Measurements from ENCODE around the gene RELL1. TPM values are rescaled to one million over a fixed set of nuclear protein-coding genes. Genes with fewer than 3 reads are reported as not detected.

The RELL1 gene
- polyA plus RNA-seq, 12 donors = 12.4 to 17.8 (median 14.8) TPM; not detected in 1

Other genes starting within 250 kb of the RELL1 start
- gene PGM2, start 140.3 kb upstream of the RELL1 start, polyA plus RNA-seq (ENCODE audit: insufficient read length in 12 of 12) = 10 to 100 TPM in 8 of 12 donors, 1 to 10 TPM in 3, not detected in 1; 9.4 to 34.8 (median 12.8) TPM
- 10 to 100 TPM in 11 of 12 donors, not detected in 1; 36.0 to 71.2 (median 61.3) TPM for gene TBC1D1, start 204.7 kb upstream of the RELL1 start, polyA plus RNA-seq (ENCODE audit: insufficient read length in 12 of 12)